ENCODE data around the gene PPFIA3.

DNA sequence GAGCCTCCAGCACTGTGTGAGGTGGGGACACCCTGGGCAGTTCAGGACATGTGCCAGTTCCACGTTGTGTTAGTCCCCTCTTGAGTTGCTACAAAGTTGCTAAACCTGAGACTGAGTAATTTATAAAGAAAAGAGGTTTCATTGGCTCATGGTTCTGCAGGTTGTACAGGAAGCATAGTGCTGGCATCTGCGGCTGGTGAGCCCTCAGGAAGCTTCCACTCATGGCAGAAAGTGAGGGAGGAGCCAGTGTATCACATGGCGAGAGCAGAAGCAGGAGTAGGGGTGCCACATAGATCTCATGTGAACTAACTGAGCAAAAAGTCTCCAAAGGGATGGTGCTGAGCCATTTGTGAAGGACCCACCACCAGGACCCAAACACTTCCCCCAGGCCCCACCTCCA lies 71.4 kb downstream of the PPFIA3 start:
- TF ChIP-seq, protein P1, sequence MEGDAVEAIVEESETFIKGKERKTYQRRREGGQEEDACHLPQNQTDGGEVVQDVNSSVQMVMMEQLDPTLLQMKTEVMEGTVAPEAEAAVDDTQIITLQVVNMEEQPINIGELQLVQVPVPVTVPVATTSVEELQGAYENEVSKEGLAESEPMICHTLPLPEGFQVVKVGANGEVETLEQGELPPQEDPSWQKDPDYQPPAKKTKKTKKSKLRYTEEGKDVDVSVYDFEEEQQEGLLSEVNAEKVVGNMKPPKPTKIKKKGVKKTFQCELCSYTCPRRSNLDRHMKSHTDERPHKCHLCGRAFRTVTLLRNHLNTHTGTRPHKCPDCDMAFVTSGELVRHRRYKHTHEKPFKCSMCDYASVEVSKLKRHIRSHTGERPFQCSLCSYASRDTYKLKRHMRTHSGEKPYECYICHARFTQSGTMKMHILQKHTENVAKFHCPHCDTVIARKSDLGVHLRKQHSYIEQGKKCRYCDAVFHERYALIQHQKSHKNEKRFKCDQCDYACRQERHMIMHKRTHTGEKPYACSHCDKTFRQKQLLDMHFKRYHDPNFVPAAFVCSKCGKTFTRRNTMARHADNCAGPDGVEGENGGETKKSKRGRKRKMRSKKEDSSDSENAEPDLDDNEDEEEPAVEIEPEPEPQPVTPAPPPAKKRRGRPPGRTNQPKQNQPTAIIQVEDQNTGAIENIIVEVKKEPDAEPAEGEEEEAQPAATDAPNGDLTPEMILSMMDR (IDR thresholded peaks at IDR 0.05; ENCODE audit: low read length) = no peak
- TF ChIP-seq EZH2phosphoT487 (IDR thresholded peaks at IDR 0.05; ENCODE audit: low read length) (no peak), EZH2 (optimal IDR thresholded peaks at IDR 0.05; ENCODE audit: low read depth, low read length) (no peak)
